HG03565 (cell line): ENCODE data around the gene SDF4.

Source experiments
- ATAC-seq: cut with Tn5 transposase; IDR thresholded peaks from one replicate; pipeline ENCODE4 v1.9.1; 2021; ENCODE audit warnings: mild to moderate bottlenecking, moderate library complexity; ENCODE audit not compliant: unreplicated experiment

SDF4 gene

GRCh38 chr1:1231400-1232207, at the start of gene SDF4:
Gene SDF4, minus strand, starts transcription at chr1:1232001. Its CDS starts 3,229 bp downstream, at chr1:1228772.
- peak; percentile 87 for ATAC-seq

GRCh38 chr1:1280782-1281481, 49.1 kb upstream of the SDF4 start:
- ATAC-seq, result no peak

GRCh38 chr1:1279028-1279427, 47.2 kb upstream of the SDF4 start:
- no peak for ATAC-seq

GRCh38 chr1:1278620-1279019, 46.8 kb upstream of the SDF4 start:
- no peak for ATAC-seq

GRCh38 chr1:1275836-1276235, 44.0 kb upstream of the SDF4 start:
- ATAC-seq, result no peak

- ATAC-seq, result no peak
Observed at GRCh38 chr1:1274931-1275431, 43.2 kb upstream of the SDF4 start.

GRCh38 chr1:1274299-1274930, 42.6 kb upstream of the SDF4 start:
- peak; percentile 4 for ATAC-seq

GRCh38 chr1:1273512-1274298, 41.9 kb upstream of the SDF4 start, which contains the start of gene UBE2J2:
Gene UBE2J2, minus strand, starts transcription at chr1:1273854. Its CDS starts 5,862 bp downstream, at chr1:1267992.
- ATAC-seq, result peak; percentile 60

- ATAC-seq, result peak; percentile 4
Observed at GRCh38 chr1:1273209-1273511, 41.4 kb upstream of the SDF4 start.

- no peak for ATAC-seq
Observed at GRCh38 chr1:1272341-1273208, 40.8 kb upstream of the SDF4 start.

GRCh38 chr1:1270813-1271212, 39.0 kb upstream of the SDF4 start:
- ATAC-seq, result no peak

GRCh38 chr1:1268284-1268682, 36.5 kb upstream of the SDF4 start:
- no peak for ATAC-seq

- ATAC-seq, result no peak
Observed at GRCh38 chr1:1267488-1268283, 35.9 kb upstream of the SDF4 start.

- ATAC-seq, result no peak
Observed at GRCh38 chr1:1264868-1265272, 33.1 kb upstream of the SDF4 start.

GRCh38 chr1:1264026-1264425, 32.2 kb upstream of the SDF4 start:
- ATAC-seq, result no peak

GRCh38 chr1:1262758-1263157, 31.0 kb upstream of the SDF4 start:
- no peak for ATAC-seq

GRCh38 chr1:1262071-1262470, 30.3 kb upstream of the SDF4 start:
- no peak for ATAC-seq

- no peak for ATAC-seq
Observed at GRCh38 chr1:1260843-1261560, 29.2 kb upstream of the SDF4 start.
